OCI-LY1 (cell line): ENCODE results near the gene PPP4C.
"Not testable (repeated sequence)": the region's sequence is repeated elsewhere in the genome, so short reads cannot be mapped to it uniquely, and the experiment has no call there.

Experiments used
- H2AFZ ChIP-seq: fragments of 200-600 bp; sonication (generic), shearing (Covaris generic); 2 replicates; pipeline ENCODE4 v1.6.0; 2014; ENCODE audit warnings: antibody characterized with exemption, mild to moderate bottlenecking, low read length
- H3F3A ChIP-seq: fragments of 200-600 bp; sonication (generic), shearing (Covaris generic); 2 replicates; pipeline ENCODE4 v1.6.0; 2014; ENCODE audit warnings: mild to moderate bottlenecking, antibody characterized with exemption, low read length, moderate library complexity; ENCODE audit not compliant: insufficient read depth
- H3K27ac ChIP-seq: fragments of 200-600 bp; sonication (generic); 2 replicates; pipeline ENCODE4 v1.5.1; 2014; ENCODE audit warnings: low read length, mixed run types, mild to moderate bottlenecking, low read depth; ENCODE audit not compliant: poor library complexity, severe bottlenecking
- H3K27me3 ChIP-seq: fragments of 200-600 bp; sonication (generic); 2 replicates; pipeline ENCODE4 v1.6.0; 2014; ENCODE audit warnings: antibody characterized with exemption, mild to moderate bottlenecking, low read length, moderate library complexity; ENCODE audit not compliant: insufficient read depth
- H3K36me3 ChIP-seq: fragments of 200-600 bp; sonication (generic); 2 replicates; pipeline ENCODE4 v1.6.1; 2014; ENCODE audit warnings: mild to moderate bottlenecking, antibody characterized with exemption, low read length, moderate library complexity, mixed read lengths; ENCODE audit not compliant: insufficient read depth
- H3K4me1 ChIP-seq: fragments of 200-600 bp; sonication (generic); 2 replicates; pipeline ENCODE4 v1.5.1; 2014; ENCODE audit warnings: mild to moderate bottlenecking, low read length, moderate library complexity; ENCODE audit not compliant: insufficient read depth, severe bottlenecking
- H3K4me2 ChIP-seq: fragments of 200-600 bp; sonication (generic), shearing (Covaris generic); 2 replicates; pipeline ENCODE4 v1.6.1; 2014; ENCODE audit warnings: low read length
- H3K4me3 ChIP-seq: fragments of 200-600 bp; sonication (generic); 2 replicates; pipeline ENCODE4 v1.5.1; 2014; ENCODE audit warnings: low read length, low read depth, mild to moderate bottlenecking, mixed read lengths; ENCODE audit not compliant: poor library complexity, severe bottlenecking
- H3K79me2 ChIP-seq: fragments of 200-600 bp; shearing (Covaris generic); 2 replicates; pipeline ENCODE4 v1.6.1; 2016; ENCODE audit warnings: mixed run types, low read length, mixed read lengths; ENCODE audit not compliant: insufficient read depth
- H3K9ac ChIP-seq: fragments of 200-600 bp; sonication (generic), shearing (Covaris generic); 2 replicates; pipeline ENCODE4 v1.6.1; 2014; ENCODE audit warnings: mild to moderate bottlenecking, low read length, mixed read lengths
- H3K9me2 ChIP-seq: fragments of 200-600 bp; sonication (generic), shearing (Covaris generic); 2 replicates; pipeline ENCODE4 v1.6.1; 2014; ENCODE audit warnings: low read depth, mild to moderate bottlenecking, low read length, mixed read lengths
- H3K9me3 ChIP-seq: fragments of 200-600 bp; shearing (Covaris generic); 2 replicates; pipeline ENCODE4 v1.6.1; 2014; ENCODE audit warnings: low read length, mixed read lengths
- H4K20me1 ChIP-seq: fragments of 200-600 bp; sonication (generic), shearing (Covaris generic); 2 replicates; pipeline ENCODE4 v1.6.0; 2016; ENCODE audit warnings: mild to moderate bottlenecking, low read length; ENCODE audit not compliant: insufficient read depth
- CTCF ChIP-seq: fragments of 200-600 bp; sonication (generic), shearing (Covaris generic); IDR thresholded peaks from 2 replicates; pipeline ENCODE4 v1.5.1; 2017; ENCODE audit warnings: mild to moderate bottlenecking, antibody characterized with exemption, low read length, moderate library complexity, mixed read lengths
- EZH2 ChIP-seq: fragments of 200-600 bp; sonication (generic), shearing (Covaris generic); IDR thresholded peaks from 2 replicates; pipeline ENCODE4 v1.8.0; 2017; ENCODE audit warnings: borderline replicate concordance, mixed run types, mild to moderate bottlenecking, antibody characterized with exemption, low read length, moderate library complexity, mixed read lengths

The PPP4C gene

DNA sequence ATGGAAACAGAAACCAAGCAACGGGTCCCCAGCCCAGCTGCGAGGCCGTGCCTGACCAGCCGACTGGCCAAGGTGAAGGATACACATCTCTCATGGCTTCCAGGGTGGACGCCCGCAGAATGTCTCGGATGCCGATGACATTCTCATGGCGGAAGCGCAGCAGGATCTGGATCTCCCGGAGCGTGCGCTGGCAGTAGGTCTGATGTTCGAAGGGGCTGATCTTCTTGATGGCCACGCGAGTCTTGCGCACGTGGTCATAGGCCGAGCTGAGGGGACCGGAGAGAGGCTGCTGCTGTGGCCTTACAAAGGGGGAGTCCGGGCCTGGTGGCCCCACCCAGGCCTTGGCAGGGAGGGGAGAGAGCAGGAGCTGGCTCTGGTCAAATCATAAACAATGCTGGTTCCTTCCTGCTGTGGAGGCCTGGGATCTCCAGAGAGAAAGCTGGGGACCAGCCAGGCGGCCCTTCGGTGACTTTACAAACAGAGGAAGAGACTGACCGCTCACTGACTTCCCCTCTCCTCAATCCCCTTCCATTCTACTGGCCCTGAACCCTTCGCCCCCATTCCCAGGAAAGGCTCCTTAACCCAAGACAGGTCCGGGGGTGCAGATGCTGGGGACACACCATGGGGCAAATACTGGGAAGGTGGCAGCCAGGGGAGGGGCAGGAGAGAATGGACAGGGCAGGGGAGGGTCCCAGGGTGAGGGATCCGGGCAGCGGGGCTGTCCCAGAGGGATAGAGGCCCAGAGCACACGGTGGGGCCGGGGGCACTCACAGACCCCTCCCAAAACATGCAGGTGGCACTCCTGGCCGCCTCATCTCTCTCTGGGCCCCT is 46.2 kb downstream of the PPP4C start:
- TF ChIP-seq CTCF (no peak), EZH2 (no peak)
- H3K79me2 ChIP-seq: no peaks in the 10 kb centered on the region
- H3K4me1 ChIP-seq: peaks cover 29% of the 10 kb centered on the region
- H3K4me2 ChIP-seq: peak overlapping the region; percentile 91
- H3K4me3 ChIP-seq: peak overlapping the region; percentile 88
- H3F3A ChIP-seq: no peaks in the 10 kb centered on the region
- peak overlapping the region; percentile 92 for H3K9ac ChIP-seq
- H3K27ac ChIP-seq: peak overlapping the region; percentile 69
- no peaks in the 10 kb centered on the region for H3K27me3 ChIP-seq
- no peaks in the 10 kb centered on the region for H4K20me1 ChIP-seq
- H2AFZ ChIP-seq: no peak overlapping the region
- H3K9me3 ChIP-seq: no peaks in the 10 kb centered on the region
- no peaks in the 10 kb centered on the region for H3K9me2 ChIP-seq
- peaks cover 16% of the 10 kb centered on the region; the same call in 1 of the 2 replicates for H3K36me3 ChIP-seq

DNA sequence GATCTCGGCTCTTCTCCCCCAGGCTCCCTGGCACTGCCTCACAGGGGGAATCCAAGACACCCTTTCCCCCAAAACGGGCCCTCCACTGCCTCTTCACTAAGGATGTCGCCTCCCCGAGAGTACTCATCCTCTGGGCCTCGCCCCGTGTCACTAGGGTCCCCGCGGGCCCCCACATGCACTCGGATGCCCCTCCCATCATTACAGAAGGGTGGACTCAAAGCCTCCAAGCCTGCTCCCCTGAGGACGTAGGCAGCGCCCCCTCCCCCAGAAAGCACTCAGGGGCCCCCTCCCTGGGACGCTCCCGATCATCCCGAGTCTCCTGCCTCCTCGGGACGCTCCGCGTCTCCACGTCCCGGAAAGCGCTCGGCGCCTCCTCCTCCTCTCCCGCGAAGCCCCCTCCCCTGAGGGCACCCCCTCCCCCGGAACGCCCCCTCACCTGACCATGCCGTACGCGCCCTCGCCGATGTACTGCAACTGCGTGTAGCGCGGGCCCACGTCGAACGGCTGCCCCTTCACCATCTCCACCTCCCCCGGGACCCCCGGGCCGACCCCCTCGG is 46.9 kb downstream of the PPP4C start:
- TF ChIP-seq CTCF: no peak
- no peak for TF ChIP-seq EZH2
- Histone ChIP-seq H3K36me3 (peaks cover 9% of the 10 kb centered on the region; the same call in 1 of the 2 replicates), H3F3A (no peaks in the 10 kb centered on the region), H3K9me2 (no peaks in the 10 kb centered on the region), H3K4me1 (peaks cover 29% of the 10 kb centered on the region), H3K27me3 (no peaks in the 10 kb centered on the region), H3K27ac (peak overlapping the region; percentile 69), H3K9me3 (no peaks in the 10 kb centered on the region), H3K4me2 (peak overlapping the region; percentile 91), H4K20me1 (no peaks in the 10 kb centered on the region), H2AFZ (no peak overlapping the region), H3K4me3 (peak overlapping the region; percentile 88), H3K9ac (peak overlapping the region; percentile 92), H3K79me2 (no peaks in the 10 kb centered on the region)

DNA sequence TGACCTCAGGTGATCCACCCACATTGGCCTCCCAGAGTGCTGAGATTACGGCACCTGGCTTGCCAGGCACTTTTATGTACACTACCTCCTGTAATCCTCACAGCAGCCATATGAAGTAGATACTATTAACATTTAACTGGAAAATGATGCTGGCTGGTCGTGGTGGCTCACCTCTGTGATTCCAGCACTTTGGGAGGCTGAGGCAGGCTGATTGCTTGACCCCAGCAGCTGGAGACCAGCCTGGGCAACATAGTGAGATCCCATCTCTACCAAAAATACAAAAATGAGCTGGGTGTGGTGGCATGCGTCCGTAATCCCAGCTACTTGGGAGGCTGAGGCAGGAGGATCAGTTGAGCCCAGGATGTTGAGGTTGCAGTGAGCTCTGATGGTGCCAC is 49.2 kb downstream of the PPP4C start:
- H3K9ac ChIP-seq: no peak overlapping the region
- no peaks in the 10 kb centered on the region for H3K9me3 ChIP-seq
- TF ChIP-seq EZH2 (no peak), CTCF (no peak)

DNA sequence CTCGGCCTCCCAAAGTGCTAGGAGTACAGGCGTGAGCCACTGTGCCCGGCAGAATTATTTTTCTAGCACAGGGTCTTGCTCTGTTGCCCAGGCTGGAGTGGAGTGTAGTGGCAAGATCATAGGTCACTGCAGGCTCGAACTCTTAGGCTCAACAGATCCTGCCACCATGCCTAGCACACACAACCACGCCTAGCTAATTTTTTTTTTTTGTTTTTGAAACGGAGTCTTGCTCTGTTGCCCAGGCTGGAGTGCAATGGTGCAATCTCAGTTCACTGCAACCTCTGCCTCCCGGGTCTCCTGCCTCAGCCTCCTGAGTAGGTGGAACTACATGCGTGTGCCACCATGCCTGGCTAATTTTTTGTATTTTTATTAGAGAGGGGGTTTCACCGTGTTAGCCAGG is 49.9 kb downstream of the PPP4C start:
- H3F3A ChIP-seq: not testable (repeated sequence)

More for the DNA sequence above, 49.2 kb downstream of the PPP4C start:
- H3F3A ChIP-seq: no peaks in the 10 kb centered on the region
- peaks cover 29% of the 10 kb centered on the region for H3K4me1 ChIP-seq
- H3K9me2 ChIP-seq: no peaks in the 10 kb centered on the region
- no peak overlapping the region for H2AFZ ChIP-seq
- no peaks in the 10 kb centered on the region for H3K27me3 ChIP-seq
- H3K4me3 ChIP-seq: no peak overlapping the region
- no peak overlapping the region for H3K27ac ChIP-seq
- no peaks in the 10 kb centered on the region for H4K20me1 ChIP-seq
- H3K79me2 ChIP-seq: no peaks in the 10 kb centered on the region
- no peaks in the 10 kb centered on the region for H3K36me3 ChIP-seq
- no peak overlapping the region for H3K4me2 ChIP-seq

More for the DNA sequence above, 49.9 kb downstream of the PPP4C start:
- H3K36me3 ChIP-seq, H3K27ac ChIP-seq, H3K27me3 ChIP-seq, H3K9me2 ChIP-seq, H3K9me3 ChIP-seq, H3K4me2 ChIP-seq, H3K9ac ChIP-seq, H2AFZ ChIP-seq, H3K79me2 ChIP-seq, H3K4me3 ChIP-seq, H4K20me1 ChIP-seq: not testable (repeated sequence)
- peaks cover 29% of the 10 kb centered on the region for H3K4me1 ChIP-seq
